K562 (cell line): Measurements from ENCODE around the gene BEND5. TPM values are rescaled to one million over a fixed set of nuclear protein-coding genes. Genes with fewer than 3 reads are reported as not detected.
A peak's percentile ranks its signal among the peaks of the same experiment; 100 is the strongest.

Experiments
- C11orf30 ChIP-seq: fragments of 450-650 bp; IDR thresholded peaks from 2 replicates; pipeline ENCODE4 v1.6.1; 2016; ENCODE audit warnings: low read depth, mild to moderate bottlenecking
- MAFG ChIP-seq: fragments of 450-650 bp; conservative IDR thresholded peaks from 2 replicates; pipeline ENCODE4 v1.6.1; 2016; ENCODE audit warnings: missing genetic modification characterization, missing compliant biosample characterization
- ZBTB40 ChIP-seq, 2 experiments: fragments of 450-650 bp in 1 of 2; sonication (generic) in 1 of 2; formaldehyde crosslinking in 1 of 2; IDR thresholded peaks; 2 replicates each; pipeline versions ENCODE4 v1.7.1 to v1.9.0; 2016 to 2022; ENCODE audit warnings: inconsistent platforms in 1 of 2, mild to moderate bottlenecking in 1 of 2, missing genetic modification reagents in 1 of 2
- ZNF197 ChIP-seq: fragments of 200-800 bp; sonication (Bioruptor generic); IDR thresholded peaks from 2 replicates; pipeline ENCODE4 v1.6.1; 2016; ENCODE audit warnings: low read depth, missing genetic modification characterization, missing compliant biosample characterization
- polyA plus RNA-seq, 8 experiments: library from polyadenylated mRNA; depleted of rRNA in 4 of 8; stranded (reverse) in 5 of 8; unstranded in 3 of 8; fragments of >200 nt; fragmentation: Nextera tagmentation in 2 of 8; fragmentation: Illumina TruSeq in 1 of 8; extraction: Ambion mirVana in 2 of 8; extraction: Trizol in 1 of 8; gene quantifications; 2 replicates each; pipeline versions ENCODE4 v1.2.1 to v1.2.3, GENCODE V29; 2011 to 2014; ENCODE audit warnings: inconsistent platforms in 1 of 8, missing spikeins in 1 of 8
- total RNA-seq, 7 experiments: library from RNA; depleted of rRNA in 6 of 7; stranded (reverse); fragments of >200 nt in 6 of 7; fragmentation: Illumina TruSeq in 2 of 7; extraction: Trizol in 2 of 7; gene quantifications; 2 replicates each; pipeline versions ENCODE4 v1.2.1 to v1.2.3, GENCODE V29; 2011 to 2021; ENCODE audit warnings: low replicate concordance in 1 of 7
- TF ChIP-seq, protein P1 (sequence below): fragments of 200-600 bp; sonication (generic); IDR thresholded peaks from one replicate; pipeline ENCODE4 v1.6.1; 2012; ENCODE audit warnings: mild to moderate bottlenecking, low read depth, low read length, inconsistent platforms

BEND5 gene
- total and polyA plus RNA-seq, 9 of the 15 experiments (the other 6 are each of a cell fraction or from before 2014, with no cell fraction given), result not detected

DNA sequence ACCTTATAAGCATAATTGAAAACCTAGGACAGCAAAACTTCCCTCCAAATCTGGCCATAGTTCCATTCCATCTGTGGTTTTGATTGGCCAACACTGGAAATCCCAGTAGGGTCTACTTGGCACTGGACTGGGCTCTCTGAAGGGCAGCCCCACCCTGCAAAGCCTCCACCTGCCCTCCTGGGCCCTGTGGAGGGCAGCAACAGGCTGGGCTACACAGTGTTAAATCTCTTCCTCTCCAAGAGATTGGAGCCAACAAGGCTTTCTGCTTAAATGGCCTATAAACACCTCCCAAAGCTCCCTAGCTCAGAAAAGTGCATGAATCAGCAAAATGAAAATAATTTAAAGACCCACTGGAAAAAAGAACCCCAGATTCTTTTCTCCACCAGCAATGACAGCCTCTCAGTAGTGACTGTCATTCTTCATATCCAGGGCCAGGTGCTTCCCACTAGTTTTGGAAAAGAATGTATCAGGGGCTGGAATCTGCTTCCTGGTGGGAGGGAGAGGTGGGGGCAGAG is 58.5 kb downstream of the BEND5 start (continued):
- TF ChIP-seq, protein P1, sequence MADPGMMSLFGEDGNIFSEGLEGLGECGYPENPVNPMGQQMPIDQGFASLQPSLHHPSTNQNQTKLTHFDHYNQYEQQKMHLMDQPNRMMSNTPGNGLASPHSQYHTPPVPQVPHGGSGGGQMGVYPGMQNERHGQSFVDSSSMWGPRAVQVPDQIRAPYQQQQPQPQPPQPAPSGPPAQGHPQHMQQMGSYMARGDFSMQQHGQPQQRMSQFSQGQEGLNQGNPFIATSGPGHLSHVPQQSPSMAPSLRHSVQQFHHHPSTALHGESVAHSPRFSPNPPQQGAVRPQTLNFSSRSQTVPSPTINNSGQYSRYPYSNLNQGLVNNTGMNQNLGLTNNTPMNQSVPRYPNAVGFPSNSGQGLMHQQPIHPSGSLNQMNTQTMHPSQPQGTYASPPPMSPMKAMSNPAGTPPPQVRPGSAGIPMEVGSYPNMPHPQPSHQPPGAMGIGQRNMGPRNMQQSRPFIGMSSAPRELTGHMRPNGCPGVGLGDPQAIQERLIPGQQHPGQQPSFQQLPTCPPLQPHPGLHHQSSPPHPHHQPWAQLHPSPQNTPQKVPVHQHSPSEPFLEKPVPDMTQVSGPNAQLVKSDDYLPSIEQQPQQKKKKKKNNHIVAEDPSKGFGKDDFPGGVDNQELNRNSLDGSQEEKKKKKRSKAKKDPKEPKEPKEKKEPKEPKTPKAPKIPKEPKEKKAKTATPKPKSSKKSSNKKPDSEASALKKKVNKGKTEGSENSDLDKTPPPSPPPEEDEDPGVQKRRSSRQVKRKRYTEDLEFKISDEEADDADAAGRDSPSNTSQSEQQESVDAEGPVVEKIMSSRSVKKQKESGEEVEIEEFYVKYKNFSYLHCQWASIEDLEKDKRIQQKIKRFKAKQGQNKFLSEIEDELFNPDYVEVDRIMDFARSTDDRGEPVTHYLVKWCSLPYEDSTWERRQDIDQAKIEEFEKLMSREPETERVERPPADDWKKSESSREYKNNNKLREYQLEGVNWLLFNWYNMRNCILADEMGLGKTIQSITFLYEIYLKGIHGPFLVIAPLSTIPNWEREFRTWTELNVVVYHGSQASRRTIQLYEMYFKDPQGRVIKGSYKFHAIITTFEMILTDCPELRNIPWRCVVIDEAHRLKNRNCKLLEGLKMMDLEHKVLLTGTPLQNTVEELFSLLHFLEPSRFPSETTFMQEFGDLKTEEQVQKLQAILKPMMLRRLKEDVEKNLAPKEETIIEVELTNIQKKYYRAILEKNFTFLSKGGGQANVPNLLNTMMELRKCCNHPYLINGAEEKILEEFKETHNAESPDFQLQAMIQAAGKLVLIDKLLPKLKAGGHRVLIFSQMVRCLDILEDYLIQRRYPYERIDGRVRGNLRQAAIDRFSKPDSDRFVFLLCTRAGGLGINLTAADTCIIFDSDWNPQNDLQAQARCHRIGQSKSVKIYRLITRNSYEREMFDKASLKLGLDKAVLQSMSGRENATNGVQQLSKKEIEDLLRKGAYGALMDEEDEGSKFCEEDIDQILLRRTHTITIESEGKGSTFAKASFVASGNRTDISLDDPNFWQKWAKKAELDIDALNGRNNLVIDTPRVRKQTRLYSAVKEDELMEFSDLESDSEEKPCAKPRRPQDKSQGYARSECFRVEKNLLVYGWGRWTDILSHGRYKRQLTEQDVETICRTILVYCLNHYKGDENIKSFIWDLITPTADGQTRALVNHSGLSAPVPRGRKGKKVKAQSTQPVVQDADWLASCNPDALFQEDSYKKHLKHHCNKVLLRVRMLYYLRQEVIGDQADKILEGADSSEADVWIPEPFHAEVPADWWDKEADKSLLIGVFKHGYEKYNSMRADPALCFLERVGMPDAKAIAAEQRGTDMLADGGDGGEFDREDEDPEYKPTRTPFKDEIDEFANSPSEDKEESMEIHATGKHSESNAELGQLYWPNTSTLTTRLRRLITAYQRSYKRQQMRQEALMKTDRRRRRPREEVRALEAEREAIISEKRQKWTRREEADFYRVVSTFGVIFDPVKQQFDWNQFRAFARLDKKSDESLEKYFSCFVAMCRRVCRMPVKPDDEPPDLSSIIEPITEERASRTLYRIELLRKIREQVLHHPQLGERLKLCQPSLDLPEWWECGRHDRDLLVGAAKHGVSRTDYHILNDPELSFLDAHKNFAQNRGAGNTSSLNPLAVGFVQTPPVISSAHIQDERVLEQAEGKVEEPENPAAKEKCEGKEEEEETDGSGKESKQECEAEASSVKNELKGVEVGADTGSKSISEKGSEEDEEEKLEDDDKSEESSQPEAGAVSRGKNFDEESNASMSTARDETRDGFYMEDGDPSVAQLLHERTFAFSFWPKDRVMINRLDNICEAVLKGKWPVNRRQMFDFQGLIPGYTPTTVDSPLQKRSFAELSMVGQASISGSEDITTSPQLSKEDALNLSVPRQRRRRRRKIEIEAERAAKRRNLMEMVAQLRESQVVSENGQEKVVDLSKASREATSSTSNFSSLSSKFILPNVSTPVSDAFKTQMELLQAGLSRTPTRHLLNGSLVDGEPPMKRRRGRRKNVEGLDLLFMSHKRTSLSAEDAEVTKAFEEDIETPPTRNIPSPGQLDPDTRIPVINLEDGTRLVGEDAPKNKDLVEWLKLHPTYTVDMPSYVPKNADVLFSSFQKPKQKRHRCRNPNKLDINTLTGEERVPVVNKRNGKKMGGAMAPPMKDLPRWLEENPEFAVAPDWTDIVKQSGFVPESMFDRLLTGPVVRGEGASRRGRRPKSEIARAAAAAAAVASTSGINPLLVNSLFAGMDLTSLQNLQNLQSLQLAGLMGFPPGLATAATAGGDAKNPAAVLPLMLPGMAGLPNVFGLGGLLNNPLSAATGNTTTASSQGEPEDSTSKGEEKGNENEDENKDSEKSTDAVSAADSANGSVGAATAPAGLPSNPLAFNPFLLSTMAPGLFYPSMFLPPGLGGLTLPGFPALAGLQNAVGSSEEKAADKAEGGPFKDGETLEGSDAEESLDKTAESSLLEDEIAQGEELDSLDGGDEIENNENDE, result no peak
- TF ChIP-seq ZBTB40 (IDR thresholded peaks at IDR 0.05), result no peak
- TF ChIP-seq ZBTB40 (CRISPR knock-in tag; IDR thresholded peaks at IDR 0.05), result no peak
- peak; percentile 52; the same call in 1 of the 2 replicates for TF ChIP-seq MAFG
- TF ChIP-seq ZNF197, result no peak
- TF ChIP-seq C11orf30, result peak; percentile 49; the same call in 1 of the 2 replicates
